Upper lobe of right lung (tissue), 1 donor: ENCODE measurements around the gene TTC7B. TPM values are rescaled to one million over a fixed set of nuclear protein-coding genes. Genes with fewer than 3 reads are reported as not detected.

Experiments
- ATAC-seq: fragments of 200-7000 bp; cut with Tn5 transposase; one replicate; pipeline ENCODE4 v1.9.1; 2020; ENCODE audit warnings: mild to moderate bottlenecking, moderate library complexity
- DNase-seq: peaks from one replicate; pipeline ENCODE4 v3.0.0-alpha.2; 2020
- H3K27ac ChIP-seq: fragments of 200-600 bp; one replicate; pipeline ENCODE4 v1.8.0; 2022
- H3K27me3 ChIP-seq: fragments of 200-600 bp; one replicate; pipeline ENCODE4 v1.8.0; 2022; ENCODE audit warnings: mild to moderate bottlenecking
- H3K36me3 ChIP-seq: fragments of 200-600 bp; one replicate; pipeline ENCODE4 v1.8.0; 2022
- H3K4me1 ChIP-seq: fragments of 200-600 bp; one replicate; pipeline ENCODE4 v1.8.0; 2022
- H3K4me3 ChIP-seq: fragments of 200-600 bp; one replicate; pipeline ENCODE4 v1.8.0; 2022; ENCODE audit warnings: mild to moderate bottlenecking
- H3K9me3 ChIP-seq: fragments of 200-600 bp; one replicate; pipeline ENCODE4 v1.8.0; 2022
- CTCF ChIP-seq: fragments of 200-600 bp; IDR thresholded peaks from one replicate; pipeline ENCODE4 v1.8.0; 2022; ENCODE audit warnings: antibody characterized with exemption
- intact Hi-C: fragments of 100-400 bp; cut with DNase I; formaldehyde crosslinking; loops from one replicate; pipeline ENCODE4 v1.11.0; 2022
- total RNA-seq: library from RNA; stranded (reverse); fragmentation: NEBNext Ultra II Directional; extraction: Animal tissue kit (Norgen Biotek cat#: 25700); gene quantifications from one replicate; pipeline ENCODE4 v1.2.1, GENCODE V29; 2021
- donor health status: DM: no; HTN: yes; CAD: no; lungs with severe emphysema.

TTC7B gene
- total RNA-seq, 1 donor from 2014 or later: 41.5 TPM

GRCh38 chr14:90651976-90652560 lies 164.2 kb downstream of the TTC7B start:
- ATAC-seq: no peak
- no peak overlapping the region for H3K27ac ChIP-seq
- TF ChIP-seq CTCF: no peak
- H3K36me3 ChIP-seq: no peaks in the 10 kb centered on the region
- H3K9me3 ChIP-seq: no peaks in the 10 kb centered on the region
- intact Hi-C loops: no loop called here
- no peak overlapping the region for H3K4me3 ChIP-seq
- no peaks in the 10 kb centered on the region for H3K27me3 ChIP-seq
- peaks cover 11% of the 10 kb centered on the region for H3K4me1 ChIP-seq
- no peak for DNase-seq

- Histone ChIP-seq H3K36me3 (no peaks in the 10 kb centered on the region), H3K9me3 (no peaks in the 10 kb centered on the region), H3K27me3 (no peaks in the 10 kb centered on the region), H3K4me3 (no peak overlapping the region), H3K4me1 (peaks cover 11% of the 10 kb centered on the region), H3K27ac (no peak overlapping the region)
- no peak for ATAC-seq
- no peak for TF ChIP-seq CTCF
- intact Hi-C loops: no loop called here
- no peak for DNase-seq
Observed at GRCh38 chr14:90651271-90651804, 164.9 kb downstream of the TTC7B start.

- TF ChIP-seq CTCF: no peak
- Histone ChIP-seq H3K27me3 (no peaks in the 10 kb centered on the region), H3K27ac (no peak overlapping the region), H3K36me3 (no peaks in the 10 kb centered on the region), H3K9me3 (no peaks in the 10 kb centered on the region), H3K4me1 (peaks cover 22% of the 10 kb centered on the region), H3K4me3 (no peak overlapping the region)
- ATAC-seq (no peak), DNase-seq (no peak)
- intact Hi-C loops: no loop called here
Observed at GRCh38 chr14:90649557-90650135, 166.6 kb downstream of the TTC7B start.

- peaks cover 26% of the 10 kb centered on the region for H3K4me1 ChIP-seq
- intact Hi-C loops: no loop called here
- no peaks in the 10 kb centered on the region for H3K9me3 ChIP-seq
- ATAC-seq (no peak), DNase-seq (no peak)
- TF ChIP-seq CTCF: no peak
- H3K27me3 ChIP-seq: no peaks in the 10 kb centered on the region
- no peak overlapping the region for H3K27ac ChIP-seq
- H3K4me3 ChIP-seq: no peak overlapping the region
- H3K36me3 ChIP-seq: no peaks in the 10 kb centered on the region
Observed at GRCh38 chr14:90649083-90649482, 167.1 kb downstream of the TTC7B start.

- Histone ChIP-seq H3K27me3 (no peaks in the 10 kb centered on the region), H3K4me1 (peaks cover 26% of the 10 kb centered on the region), H3K27ac (no peak overlapping the region), H3K36me3 (no peaks in the 10 kb centered on the region), H3K4me3 (no peak overlapping the region), H3K9me3 (no peaks in the 10 kb centered on the region)
- TF ChIP-seq CTCF: no peak
- intact Hi-C loops: no loop called here
- DNase-seq (no peak), ATAC-seq (no peak)
Observed at GRCh38 chr14:90648421-90648820, 167.8 kb downstream of the TTC7B start.
